Measurements from ENCODE around the gene ITCH. TPM values are rescaled to one million over a fixed set of nuclear protein-coding genes. Genes with fewer than 3 reads are reported as not detected.

The ITCH gene
- total RNA-seq, 4 donors from 2014 or later: 40.7 to 59.3 (median 45.9) TPM

GRCh38 chr20:34547844-34548613 is 185.0 kb downstream of the ITCH start:
- no peak overlapping the region for H3K4me3 ChIP-seq (ENCODE audit: low read depth, poor library complexity, severe bottlenecking)
- TF ChIP-seq CTCF (IDR thresholded peaks at IDR 0.05) (no peak), POLR2A (IDR thresholded peaks at IDR 0.05) (no peak)
- DNase-seq (ENCODE audit: low spot score in 2 of 2): no peak
- 93% methylated on average over 22 of the region's 22 CpGs for WGBS, 2 donors
- intact Hi-C loops (cut with DNase I; ENCODE audit: low total_unique reads): no loop called here

- no peak for DNase-seq (ENCODE audit: low spot score in 2 of 2)
- H3K4me3 ChIP-seq (ENCODE audit: low read depth, poor library complexity, severe bottlenecking): no peak overlapping the region
- 44 to 58% methylated on average over 20 of the region's 20 CpGs for WGBS, 2 donors
- intact Hi-C loops (cut with DNase I; ENCODE audit: low total_unique reads): no loop called here
- TF ChIP-seq POLR2A (IDR thresholded peaks at IDR 0.05) (no peak), CTCF (IDR thresholded peaks at IDR 0.05) (no peak)
These were observed 186.3 kb downstream of the ITCH start for GRCh38 chr20:34549291-34549928.

- no peak overlapping the region for H3K4me3 ChIP-seq (ENCODE audit: low read depth, poor library complexity, severe bottlenecking)
- TF ChIP-seq POLR2A (IDR thresholded peaks at IDR 0.05) (no peak), CTCF (IDR thresholded peaks at IDR 0.05) (no peak)
- intact Hi-C loops (cut with DNase I; ENCODE audit: low total_unique reads): no loop called here
- no peak for DNase-seq (ENCODE audit: low spot score in 2 of 2)
- WGBS, 2 donors: 88 to 92% methylated on average over 13 of the region's 13 CpGs
These were observed 186.8 kb downstream of the ITCH start for GRCh38 chr20:34549929-34550305.

GRCh38 chr20:34552569-34552968 is 189.5 kb downstream of the ITCH start:
- DNase-seq (ENCODE audit: low spot score in 2 of 2): no peak
- TF ChIP-seq CTCF (IDR thresholded peaks at IDR 0.05) (no peak), POLR2A (IDR thresholded peaks at IDR 0.05) (no peak)
- no peak overlapping the region for H3K4me3 ChIP-seq (ENCODE audit: low read depth, poor library complexity, severe bottlenecking)
- intact Hi-C loops (cut with DNase I; ENCODE audit: low total_unique reads): no loop called here
- 87 to 97% methylated on average over 6 of the region's 6 CpGs for WGBS, 2 donors

GRCh38 chr20:34553366-34553867 is 190.3 kb downstream of the ITCH start:
- intact Hi-C loops (cut with DNase I; ENCODE audit: low total_unique reads): no loop called here
- 48 to 69% methylated on average over 4 of the region's 4 CpGs for WGBS, 2 donors
- TF ChIP-seq CTCF (IDR thresholded peaks at IDR 0.05) (no peak), POLR2A (IDR thresholded peaks at IDR 0.05) (no peak)
- DNase-seq (ENCODE audit: low spot score in 2 of 2): no peak
- no peak overlapping the region for H3K4me3 ChIP-seq (ENCODE audit: low read depth, poor library complexity, severe bottlenecking)
